ENCODE measurements around the gene COMMD1. TPM values are rescaled to one million over a fixed set of nuclear protein-coding genes. Genes with fewer than 3 reads are reported as not detected.
"Not testable (repeated sequence)": the region's sequence is repeated elsewhere in the genome, so short reads cannot be mapped to it uniquely, and the experiment has no call there.

COMMD1 gene
- total RNA-seq, 4 donors from 2014 or later, result 8.5 to 80.7 (median 48.2) TPM

DNA sequence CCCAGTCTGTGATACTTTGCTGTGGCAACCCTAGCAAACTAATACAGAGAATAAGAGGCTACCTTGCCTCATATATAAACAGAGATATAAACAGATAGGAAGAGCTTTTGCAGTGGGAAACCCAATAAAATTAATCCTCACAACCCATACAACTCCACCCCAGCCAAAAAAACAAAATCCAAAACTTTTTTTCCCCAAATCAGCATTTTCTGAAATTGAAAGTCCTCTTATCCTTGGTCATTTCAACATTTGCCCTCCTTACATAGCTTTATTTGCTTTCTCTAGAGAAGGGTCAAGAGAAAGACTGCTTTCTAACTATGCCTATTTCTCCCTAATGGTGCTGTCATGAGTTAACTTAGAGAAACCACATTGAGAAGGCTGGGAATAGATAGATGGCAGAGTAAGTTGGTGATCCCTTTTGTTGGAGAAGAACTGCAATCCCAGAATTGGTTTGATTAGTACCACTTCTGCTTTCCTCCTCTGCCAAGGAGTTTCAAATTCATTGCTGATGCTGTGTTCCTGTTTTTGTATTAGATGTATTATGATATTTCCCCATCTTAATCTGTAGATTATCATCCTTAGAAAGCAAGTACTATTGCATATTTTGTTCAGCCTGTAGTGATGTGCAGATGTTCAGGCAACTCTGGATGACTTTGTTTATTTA, 214.0 kb downstream of the COMMD1 start:
- Histone ChIP-seq H3K36me3 (no peaks in the 10 kb centered on the region), H3K4me3 (no peak overlapping the region), H3K27me3 (no peaks in the 10 kb centered on the region), H3K4me1 (no peaks in the 10 kb centered on the region), H3K9me3 (no peaks in the 10 kb centered on the region), H3K27ac (no peak overlapping the region)
- DNase-seq, result no peak
- intact Hi-C loops (cut with DNase I; ENCODE audit: low total_unique reads), result no loop called here
- TF ChIP-seq, protein P1, sequence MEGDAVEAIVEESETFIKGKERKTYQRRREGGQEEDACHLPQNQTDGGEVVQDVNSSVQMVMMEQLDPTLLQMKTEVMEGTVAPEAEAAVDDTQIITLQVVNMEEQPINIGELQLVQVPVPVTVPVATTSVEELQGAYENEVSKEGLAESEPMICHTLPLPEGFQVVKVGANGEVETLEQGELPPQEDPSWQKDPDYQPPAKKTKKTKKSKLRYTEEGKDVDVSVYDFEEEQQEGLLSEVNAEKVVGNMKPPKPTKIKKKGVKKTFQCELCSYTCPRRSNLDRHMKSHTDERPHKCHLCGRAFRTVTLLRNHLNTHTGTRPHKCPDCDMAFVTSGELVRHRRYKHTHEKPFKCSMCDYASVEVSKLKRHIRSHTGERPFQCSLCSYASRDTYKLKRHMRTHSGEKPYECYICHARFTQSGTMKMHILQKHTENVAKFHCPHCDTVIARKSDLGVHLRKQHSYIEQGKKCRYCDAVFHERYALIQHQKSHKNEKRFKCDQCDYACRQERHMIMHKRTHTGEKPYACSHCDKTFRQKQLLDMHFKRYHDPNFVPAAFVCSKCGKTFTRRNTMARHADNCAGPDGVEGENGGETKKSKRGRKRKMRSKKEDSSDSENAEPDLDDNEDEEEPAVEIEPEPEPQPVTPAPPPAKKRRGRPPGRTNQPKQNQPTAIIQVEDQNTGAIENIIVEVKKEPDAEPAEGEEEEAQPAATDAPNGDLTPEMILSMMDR (IDR thresholded peaks at IDR 0.05), result no peak
- TF ChIP-seq POLR2A (IDR thresholded peaks at IDR 0.05), result no peak

DNA sequence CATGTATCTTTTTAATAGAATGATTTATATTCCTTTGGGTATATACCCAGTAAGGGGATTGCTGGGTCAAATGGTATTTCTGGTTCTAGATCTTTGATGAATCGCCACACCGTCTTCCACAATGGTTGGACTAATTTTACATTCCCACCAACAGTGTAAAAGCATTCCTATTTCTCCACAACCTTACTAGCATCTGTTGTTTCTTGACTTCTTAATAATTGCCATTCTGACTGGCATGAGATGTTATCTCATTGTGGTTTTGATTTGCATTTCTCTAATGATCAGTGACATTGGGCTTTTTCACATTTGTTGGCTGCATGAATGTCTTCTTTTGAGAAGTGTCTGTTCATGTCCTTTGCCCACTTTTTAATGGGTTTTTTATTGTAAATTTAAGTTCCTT, 220.8 kb downstream of the COMMD1 start:
- H3K27me3 ChIP-seq; DNase-seq; H3K36me3 ChIP-seq; H3K27ac ChIP-seq; H3K4me3 ChIP-seq; H3K4me1 ChIP-seq; H3K9me3 ChIP-seq; intact Hi-C loops (cut with DNase I; ENCODE audit: low total_unique reads): not testable (repeated sequence)

DNA sequence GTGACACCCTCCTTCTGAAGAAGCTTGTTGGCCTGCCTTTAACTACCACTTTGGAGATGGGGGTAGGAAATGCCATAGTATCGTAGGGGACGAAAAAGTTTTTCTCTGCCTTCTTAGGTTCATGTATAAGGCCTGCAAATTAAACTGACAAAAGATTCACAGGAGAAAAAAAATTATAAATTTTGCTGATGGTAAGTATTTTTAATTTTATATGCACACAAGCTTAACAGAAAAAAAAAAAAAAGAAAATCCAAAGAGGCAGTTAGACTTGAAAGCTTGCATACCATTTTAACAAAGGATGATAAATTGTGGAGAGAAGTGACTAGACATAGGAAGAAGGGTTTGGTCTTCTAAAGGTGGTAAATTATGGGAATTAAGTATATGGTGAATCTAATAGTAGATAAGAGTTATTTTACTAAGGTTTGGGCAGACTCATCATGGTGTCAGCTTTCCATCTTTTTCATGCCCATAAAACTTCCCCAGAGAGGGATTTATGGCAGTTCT, 227.9 kb downstream of the COMMD1 start:
- intact Hi-C loops (cut with DNase I; ENCODE audit: low total_unique reads), result no loop called here
- Histone ChIP-seq H3K27me3 (no peaks in the 10 kb centered on the region), H3K4me1 (no peaks in the 10 kb centered on the region), H3K9me3 (no peaks in the 10 kb centered on the region), H3K27ac (no peak overlapping the region), H3K4me3 (no peak overlapping the region), H3K36me3 (no peaks in the 10 kb centered on the region)
- DNase-seq, result no peak
- TF ChIP-seq POLR2A (IDR thresholded peaks at IDR 0.05), result no peak
- TF ChIP-seq, protein P1 (IDR thresholded peaks at IDR 0.05), result no peak

DNA sequence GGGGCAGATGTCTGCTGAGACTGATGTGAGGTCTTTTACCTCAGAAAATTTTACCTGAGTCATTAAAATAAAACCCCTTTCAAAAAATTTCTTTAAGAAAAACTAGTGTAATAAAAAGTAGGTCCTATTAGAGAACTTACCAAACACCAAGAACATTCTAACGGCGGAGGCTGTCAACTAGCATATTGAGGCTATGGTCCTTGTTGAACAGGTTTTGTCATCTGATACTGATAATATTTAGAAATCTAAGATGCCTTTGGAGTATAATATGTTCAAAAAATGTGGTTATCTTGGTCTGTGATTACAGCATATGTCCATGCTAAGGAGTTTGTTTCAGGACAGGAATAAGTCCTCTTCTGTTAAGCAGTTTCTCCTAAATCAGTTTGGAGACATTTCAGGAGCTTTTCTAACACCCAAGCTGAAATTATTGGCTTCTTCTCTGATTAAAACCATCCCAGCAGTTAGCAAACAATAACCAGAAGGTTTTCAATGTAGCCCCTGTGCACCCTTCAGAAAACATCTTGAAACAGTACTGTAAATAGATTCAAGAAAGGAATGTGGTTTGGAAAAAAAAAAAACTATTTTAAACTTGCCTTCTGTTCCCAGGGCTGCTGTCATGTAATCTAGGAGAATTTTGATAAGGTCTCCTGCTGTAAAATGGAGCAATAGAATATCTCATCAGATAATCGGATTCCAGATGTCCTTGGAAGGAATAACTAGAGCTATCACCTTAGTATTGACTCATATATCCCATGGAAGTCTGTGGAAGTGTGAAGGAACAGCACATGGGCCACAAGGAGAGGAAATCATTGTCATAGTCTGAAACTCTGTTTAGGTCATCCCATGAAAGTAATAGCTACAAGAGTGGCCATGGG, 231.7 kb downstream of the COMMD1 start:
- TF ChIP-seq POLR2A (IDR thresholded peaks at IDR 0.05), result no peak
- TF ChIP-seq, protein P1 (IDR thresholded peaks at IDR 0.05), result no peak
- no peaks in the 10 kb centered on the region for H3K4me1 ChIP-seq
- intact Hi-C loops (cut with DNase I; ENCODE audit: low total_unique reads), result no loop called here
- H3K27ac ChIP-seq, result peak overlapping the region in 1 of 2 donors; percentile 8
- DNase-seq, result no peak
- no peaks in the 10 kb centered on the region for H3K9me3 ChIP-seq
- no peaks in the 10 kb centered on the region for H3K27me3 ChIP-seq
- no peaks in the 10 kb centered on the region for H3K36me3 ChIP-seq
- no peak overlapping the region for H3K4me3 ChIP-seq

DNA sequence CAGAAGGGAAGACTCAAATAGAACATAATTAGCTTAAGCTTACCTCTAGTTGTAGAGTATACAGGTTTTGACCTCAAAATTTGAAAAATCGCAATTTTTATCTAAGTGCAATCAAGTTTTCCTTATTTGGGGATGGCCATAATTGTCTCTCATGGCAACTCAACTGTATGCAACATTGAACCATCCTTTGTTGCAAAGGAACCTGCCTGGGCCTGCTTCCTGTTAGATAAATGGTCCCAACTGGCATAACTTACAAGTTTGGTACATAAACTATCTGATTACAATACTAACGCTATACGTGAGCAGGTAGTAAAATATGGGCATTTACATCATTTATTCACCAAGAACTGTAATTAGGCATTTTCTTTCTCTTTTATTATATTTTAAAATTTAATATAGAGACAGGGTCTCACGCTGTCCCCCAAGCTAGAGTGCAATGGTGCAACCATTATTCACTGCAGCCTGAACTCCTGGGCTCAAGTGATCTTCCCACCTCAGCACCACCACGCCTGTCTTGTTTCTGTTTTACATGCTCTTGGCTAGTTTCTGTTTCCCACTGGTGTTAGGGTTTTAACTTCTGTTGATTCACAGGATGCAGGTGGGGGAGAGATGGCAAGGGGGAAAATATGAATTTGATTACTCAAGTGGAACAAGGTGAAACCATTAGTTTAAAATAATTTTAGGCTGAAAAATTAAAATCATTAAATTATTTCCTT, 235.1 kb downstream of the COMMD1 start:
- Histone ChIP-seq H3K27ac (no peak overlapping the region), H3K27me3 (no peaks in the 10 kb centered on the region), H3K9me3 (no peaks in the 10 kb centered on the region), H3K36me3 (no peaks in the 10 kb centered on the region), H3K4me3 (no peak overlapping the region), H3K4me1 (no peaks in the 10 kb centered on the region)
- TF ChIP-seq POLR2A (IDR thresholded peaks at IDR 0.05), result no peak
- TF ChIP-seq, protein P1 (IDR thresholded peaks at IDR 0.05), result no peak
- intact Hi-C loops (cut with DNase I; ENCODE audit: low total_unique reads), result no loop called here
- no peak for DNase-seq

All from uterus (tissue), 4 donors.